GM23248 (cell line): ENCODE data around the gene SCAPER. TPM values are rescaled to one million over a fixed set of nuclear protein-coding genes. Genes with fewer than 3 reads are reported as not detected.
A peak's percentile ranks its signal among the peaks of the same experiment; 100 is the strongest.

Experiments used
- DNase-seq: peaks from one replicate; pipeline ENCODE4 v3.0.0-alpha.2; 2015
- H2AFZ ChIP-seq: fragments of 200-600 bp; sonication (generic); 2 replicates; pipeline ENCODE4 v1.6.1; 2016; ENCODE audit warnings: antibody characterized with exemption
- H3F3A ChIP-seq: fragments of 200-600 bp; sonication (generic); 2 replicates; pipeline ENCODE4 v1.6.1; 2016; ENCODE audit warnings: mild to moderate bottlenecking, antibody characterized with exemption, mixed run types; ENCODE audit not compliant: insufficient read depth
- H3K27ac ChIP-seq: fragments of 200-600 bp; sonication (generic); 2 replicates; pipeline ENCODE4 v1.5.1; 2016; ENCODE audit warnings: mild to moderate bottlenecking
- H3K27me3 ChIP-seq: fragments of 200-600 bp; sonication (generic); replicated peaks from 2 replicates; pipeline ENCODE4 v1.6.1; 2016; ENCODE audit warnings: mild to moderate bottlenecking; ENCODE audit not compliant: insufficient read depth
- H3K36me3 ChIP-seq: fragments of 200-600 bp; sonication (generic); 2 replicates; pipeline ENCODE4 v1.6.1; 2016; ENCODE audit warnings: low read depth, mild to moderate bottlenecking
- H3K4me1 ChIP-seq: fragments of 200-600 bp; sonication (generic); 2 replicates; pipeline ENCODE4 v1.6.1; 2016; ENCODE audit warnings: mild to moderate bottlenecking; ENCODE audit not compliant: insufficient read depth
- H3K4me2 ChIP-seq: fragments of 200-600 bp; sonication (generic); one replicate; pipeline ENCODE4 v1.6.1; 2016; ENCODE audit warnings: mild to moderate bottlenecking; ENCODE audit not compliant: unreplicated experiment
- H3K4me3 ChIP-seq: fragments of 200-600 bp; sonication (generic); 2 replicates; pipeline ENCODE4 v1.5.1; 2016; ENCODE audit warnings: mild to moderate bottlenecking
- H3K79me2 ChIP-seq: fragments of 200-600 bp; sonication (generic); 2 replicates; pipeline ENCODE4 v1.6.1; 2016; ENCODE audit warnings: mild to moderate bottlenecking; ENCODE audit not compliant: insufficient read depth
- H3K9ac ChIP-seq: fragments of 200-600 bp; sonication (generic); 2 replicates; pipeline ENCODE4 v1.6.1; 2016; ENCODE audit warnings: mild to moderate bottlenecking
- H3K9me2 ChIP-seq: fragments of 200-600 bp; sonication (generic); 2 replicates; pipeline ENCODE4 v1.6.1; 2016; ENCODE audit warnings: mixed run types, mild to moderate bottlenecking, moderate library complexity; ENCODE audit not compliant: insufficient read depth
- H3K9me3 ChIP-seq: fragments of 200-600 bp; sonication (generic); one replicate; pipeline ENCODE4 v1.6.1; 2017; ENCODE audit warnings: low read depth
- H4K20me1 ChIP-seq: fragments of 200-600 bp; sonication (generic); 2 replicates; pipeline ENCODE4 v1.6.0; 2016; ENCODE audit not compliant: insufficient read depth
- EZH2 ChIP-seq: fragments of 200-600 bp; sonication (generic); IDR thresholded peaks from 2 replicates; pipeline ENCODE4 v1.6.1; 2018; ENCODE audit warnings: antibody characterized with exemption, mild to moderate bottlenecking; ENCODE audit not compliant: insufficient read depth, poor library complexity, severe bottlenecking
- EZH2phosphoT487 ChIP-seq: fragments of 200-600 bp; sonication (generic); IDR thresholded peaks from 2 replicates; pipeline ENCODE4 v1.6.1; 2018; ENCODE audit warnings: antibody characterized with exemption, moderate library complexity, mild to moderate bottlenecking, low read depth; ENCODE audit not compliant: insufficient read depth
- WGBS, 2 experiments: methylation state at CpG; one replicate each; pipeline ENCODE4 v1.1.6; 2015 to 2017; ENCODE audit warnings: low lambda C conversion rate in 2 of 2, low coverage in 1 of 2; ENCODE audit errors: missing lambda C conversion rate in 2 of 2; 5-methylcytosine and 5-hydroxymethylcytosine counted together
- in situ Hi-C: fragments of 300-500 bp; cut with MboI; formaldehyde crosslinking; loops from 2 replicates; pipeline ENCODE4 v1.15.0; 2020
- polyA plus RNA-seq: library from polyadenylated mRNA; unstranded; fragments of >200 nt; fragmentation: Nextera tagmentation; extraction: Ambion mirVana; gene quantifications from 2 replicates; pipeline ENCODE4 v1.2.1, GENCODE V29; 2016
- total RNA-seq: library from RNA; depleted of rRNA; stranded (reverse); fragments of >200 nt; shearing (Covaris generic); gene quantifications from 2 replicates; pipeline ENCODE4 v1.2.3, GENCODE V29; 2014

The SCAPER gene
- total and polyA plus RNA-seq, 2 experiments from 2014 or later: 5.9 to 7.8 TPM

DNA sequence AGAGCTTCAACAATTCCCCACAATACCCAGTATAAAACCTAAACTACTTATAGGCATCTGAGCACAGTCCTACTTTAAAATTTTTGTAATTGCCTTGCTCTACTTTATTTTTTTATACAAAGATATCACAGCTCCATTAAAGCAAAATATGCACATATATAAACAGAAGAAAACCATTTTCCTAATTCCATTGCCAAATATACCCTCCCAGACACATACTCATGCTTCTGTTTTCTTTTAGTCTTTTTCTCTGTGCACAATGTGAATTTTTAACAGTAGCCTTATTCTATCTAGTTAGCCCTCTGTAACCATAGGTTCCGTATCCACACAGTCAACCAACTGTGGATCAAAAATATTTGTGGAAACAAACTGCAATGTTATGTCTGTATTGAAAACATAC, 260.5 kb downstream of the SCAPER start:
- Histone ChIP-seq H3K4me3 (no peak overlapping the region), H3K27ac (no peak overlapping the region), H3K9ac (no peak overlapping the region), H3K4me1 (no peaks in the 10 kb centered on the region), H3K27me3 (no peaks in the 10 kb centered on the region), H2AFZ (no peak overlapping the region), H3K9me3 (no peaks in the 10 kb centered on the region), H3F3A (no peaks in the 10 kb centered on the region), H3K9me2 (no peaks in the 10 kb centered on the region), H3K79me2 (no peaks in the 10 kb centered on the region), H3K36me3 (no peaks in the 10 kb centered on the region), H4K20me1 (no peaks in the 10 kb centered on the region), H3K4me2 (no peak overlapping the region)
- in situ Hi-C loops: no loop called here
- no peak for TF ChIP-seq EZH2
- TF ChIP-seq EZH2phosphoT487: no peak
- no peak for DNase-seq
- WGBS, 2 experiments: 97 to 98% methylated on average over 1 of the region's 1 CpG

DNA sequence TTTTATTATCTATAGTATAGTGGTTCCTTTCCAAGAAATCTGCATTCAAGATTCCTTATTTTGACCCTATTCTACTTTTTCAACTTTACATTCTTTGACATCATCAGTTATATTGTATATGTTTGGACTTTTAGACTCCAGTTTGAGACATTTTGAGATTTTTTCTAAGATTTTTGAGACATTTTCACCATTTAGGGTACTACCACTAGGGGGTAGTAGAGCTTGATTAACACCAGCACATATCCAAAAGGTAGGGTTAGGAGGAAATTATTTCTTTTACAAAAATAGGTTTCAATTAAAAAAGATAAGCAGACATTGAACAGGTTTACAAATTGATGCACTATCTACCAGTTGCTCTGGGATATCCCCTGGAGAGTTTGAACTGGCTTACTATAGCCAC, 262.5 kb downstream of the SCAPER start:
- H3K27ac ChIP-seq: no peak overlapping the region
- H3K4me2 ChIP-seq: no peak overlapping the region
- H3K36me3 ChIP-seq: no peaks in the 10 kb centered on the region
- in situ Hi-C loops: no loop called here
- no peaks in the 10 kb centered on the region for H3K4me1 ChIP-seq
- H3K79me2 ChIP-seq: no peaks in the 10 kb centered on the region
- TF ChIP-seq EZH2phosphoT487: no peak
- no peak for TF ChIP-seq EZH2
- H3K9ac ChIP-seq: no peak overlapping the region
- no peaks in the 10 kb centered on the region for H3K9me2 ChIP-seq
- no peaks in the 10 kb centered on the region for H3F3A ChIP-seq
- no peaks in the 10 kb centered on the region for H3K27me3 ChIP-seq
- H3K9me3 ChIP-seq: no peaks in the 10 kb centered on the region
- H3K4me3 ChIP-seq: no peak overlapping the region
- peak; percentile 0 for DNase-seq
- H2AFZ ChIP-seq: no peak overlapping the region
- no peaks in the 10 kb centered on the region for H4K20me1 ChIP-seq

DNA sequence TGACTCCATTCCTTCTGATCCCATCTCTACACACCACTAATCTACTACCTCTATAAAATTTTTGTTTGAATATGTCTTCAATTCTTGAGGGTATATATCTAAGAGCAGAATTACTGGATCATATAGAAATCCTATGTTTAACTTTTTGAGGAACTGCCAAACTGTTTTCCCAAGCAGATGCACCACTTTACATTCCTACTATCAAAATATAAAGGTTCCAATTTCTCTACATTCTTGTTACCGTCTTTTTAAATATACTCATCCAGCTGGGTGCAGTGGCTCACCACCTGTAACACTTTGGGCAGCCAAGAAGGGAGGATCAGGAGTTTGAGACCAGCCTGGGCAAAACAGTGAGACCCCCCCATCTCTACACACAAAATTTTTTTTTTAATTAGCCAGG, 268.0 kb downstream of the SCAPER start:
- no peak for DNase-seq
- no peaks in the 10 kb centered on the region for H3K27me3 ChIP-seq
- no peak overlapping the region for H2AFZ ChIP-seq
- H3K9me3 ChIP-seq: no peaks in the 10 kb centered on the region
- H3K4me3 ChIP-seq: no peak overlapping the region
- no peaks in the 10 kb centered on the region for H4K20me1 ChIP-seq
- H3F3A ChIP-seq: no peaks in the 10 kb centered on the region
- H3K9me2 ChIP-seq: no peaks in the 10 kb centered on the region
- no peaks in the 10 kb centered on the region for H3K79me2 ChIP-seq
- no peak overlapping the region for H3K9ac ChIP-seq
- no peaks in the 10 kb centered on the region for H3K36me3 ChIP-seq
- TF ChIP-seq EZH2: no peak
- TF ChIP-seq EZH2phosphoT487: no peak
- H3K27ac ChIP-seq: no peak overlapping the region
- WGBS, 2 experiments: 90 to 94% methylated on average over 1 of the region's 1 CpG
- no peaks in the 10 kb centered on the region for H3K4me1 ChIP-seq
- in situ Hi-C loops: no loop called here
- no peak overlapping the region for H3K4me2 ChIP-seq

DNA sequence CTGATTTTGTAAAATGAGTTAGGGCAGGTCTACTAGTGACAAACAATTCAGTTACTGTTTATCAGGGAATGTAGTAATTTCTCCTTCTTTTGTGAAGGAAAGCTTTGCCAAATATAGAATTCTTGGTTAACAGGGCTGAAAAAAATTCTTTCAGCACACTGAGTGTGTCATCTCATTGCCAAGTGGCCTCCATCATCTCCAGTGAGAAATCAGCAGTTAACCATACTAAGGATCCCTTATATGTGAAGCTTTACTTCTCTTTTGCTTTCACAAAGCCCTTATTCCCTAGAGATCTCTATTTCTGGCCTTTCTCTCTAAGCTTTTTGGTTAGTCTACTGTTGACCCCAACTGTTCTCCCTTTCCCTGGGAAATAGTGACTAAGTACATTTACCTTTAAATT, 269.1 kb downstream of the SCAPER start:
- Histone ChIP-seq H3K9me3 (no peaks in the 10 kb centered on the region), H2AFZ (no peak overlapping the region), H3K27ac (no peak overlapping the region), H3K79me2 (no peaks in the 10 kb centered on the region), H3K27me3 (no peaks in the 10 kb centered on the region), H3K36me3 (no peaks in the 10 kb centered on the region), H3K4me2 (no peak overlapping the region), H3F3A (no peaks in the 10 kb centered on the region), H3K9me2 (no peaks in the 10 kb centered on the region), H3K9ac (no peak overlapping the region), H3K4me1 (no peaks in the 10 kb centered on the region), H4K20me1 (no peaks in the 10 kb centered on the region), H3K4me3 (no peak overlapping the region)
- TF ChIP-seq EZH2phosphoT487: no peak
- TF ChIP-seq EZH2: no peak
- in situ Hi-C loops: no loop called here
- peak; percentile 14 for DNase-seq

GRCh38 chr15:76626611-76627010, 278.5 kb downstream of the SCAPER start:
- H3K4me1 ChIP-seq: no peaks in the 10 kb centered on the region
- H4K20me1 ChIP-seq: no peaks in the 10 kb centered on the region
- H3K27ac ChIP-seq: no peak overlapping the region
- 84 to 85% methylated on average over 4 of the region's 4 CpGs for WGBS, 2 experiments
- no peaks in the 10 kb centered on the region for H3K9me2 ChIP-seq
- TF ChIP-seq EZH2phosphoT487 (no peak), EZH2 (no peak)
- H3K9me3 ChIP-seq: no peaks in the 10 kb centered on the region
- no peaks in the 10 kb centered on the region for H3K27me3 ChIP-seq
- in situ Hi-C loops: no loop called here
- H3F3A ChIP-seq: no peaks in the 10 kb centered on the region
- H3K36me3 ChIP-seq: no peaks in the 10 kb centered on the region
- no peaks in the 10 kb centered on the region for H3K79me2 ChIP-seq
- H2AFZ ChIP-seq: no peak overlapping the region
- H3K4me2 ChIP-seq: no peak overlapping the region
- no peak for DNase-seq
- H3K9ac ChIP-seq: no peak overlapping the region
- H3K4me3 ChIP-seq: no peak overlapping the region
